Osteoblast (primary cell): ENCODE results near the gene PLXNA2. TPM values are rescaled to one million over a fixed set of nuclear protein-coding genes. Genes with fewer than 3 reads are reported as not detected.

Experiments used
- DNase-seq: peaks from one replicate; pipeline ENCODE4 v3.0.0; 2011; ENCODE audit warnings: low spot score, mixed read lengths; ENCODE audit not compliant: insufficient read length; ENCODE audit errors: missing footprints
- H2AFZ ChIP-seq: 2 replicates; pipeline ENCODE4 v1.6.0; 2011; ENCODE audit warnings: mild to moderate bottlenecking, low read length
- H3K27ac ChIP-seq: 2 replicates; pipeline ENCODE4 v1.5.1; 2011; ENCODE audit warnings: mild to moderate bottlenecking, low read depth, low read length, moderate library complexity
- H3K27me3 ChIP-seq: 2 replicates; pipeline ENCODE4 v1.6.0; 2012; ENCODE audit warnings: mild to moderate bottlenecking, control low read depth, inconsistent platforms, low read length, moderate library complexity; ENCODE audit not compliant: insufficient read depth
- H3K36me3 ChIP-seq: 2 replicates; pipeline ENCODE4 v1.5.1; 2011; ENCODE audit warnings: mild to moderate bottlenecking, low read length, control low read depth, moderate library complexity; ENCODE audit not compliant: insufficient read depth
- H3K4me1 ChIP-seq: 2 replicates; pipeline ENCODE4 v1.5.1; 2011; ENCODE audit warnings: mild to moderate bottlenecking, low read length, control low read depth, moderate library complexity; ENCODE audit not compliant: insufficient read depth
- H3K4me2 ChIP-seq: 2 replicates; pipeline ENCODE4 v1.6.0; 2011; ENCODE audit warnings: mild to moderate bottlenecking, low read length; ENCODE audit not compliant: insufficient read depth
- H3K4me3 ChIP-seq: fragments of 200-600 bp; sonication (generic); 3 replicates; pipeline ENCODE4 v1.5.1; 2012; ENCODE audit warnings: mild to moderate bottlenecking, low read length, inconsistent platforms; ENCODE audit not compliant: insufficient read depth
- H3K79me2 ChIP-seq: 2 replicates; pipeline ENCODE4 v1.6.0; 2012; ENCODE audit warnings: mild to moderate bottlenecking, low read length, control low read depth, inconsistent platforms; ENCODE audit not compliant: insufficient read depth
- H3K9me3 ChIP-seq: 2 replicates; pipeline ENCODE4 v1.5.1; 2011; ENCODE audit warnings: low read depth, low read length, control low read depth
- H4K20me1 ChIP-seq: 2 replicates; pipeline ENCODE4 v1.6.0; 2012; ENCODE audit warnings: mild to moderate bottlenecking, low read length, control low read depth; ENCODE audit not compliant: insufficient read depth
- CTCF ChIP-seq: IDR thresholded peaks from 2 replicates; pipeline ENCODE4 v1.5.1; 2011; ENCODE audit warnings: mild to moderate bottlenecking, low read depth, low read length, moderate library complexity; ENCODE audit errors: extremely low read depth
- total RNA-seq: library from RNA; depleted of rRNA; stranded (reverse); fragments of >200 nt; gene quantifications from 2 replicates; pipeline ENCODE4 v1.2.3, GENCODE V29; 2012

PLXNA2 gene
- total RNA-seq, 1 donor, result 3.3 TPM

GRCh38 chr1:208215393-208215792 is 28.8 kb downstream of the PLXNA2 start:
- no peaks in the 10 kb centered on the region for H3K36me3 ChIP-seq
- no peak overlapping the region for H2AFZ ChIP-seq
- no peaks in the 10 kb centered on the region for H4K20me1 ChIP-seq
- peaks cover 3% of the 10 kb centered on the region for H3K79me2 ChIP-seq
- no peaks in the 10 kb centered on the region for H3K9me3 ChIP-seq
- H3K27me3 ChIP-seq, result no peaks in the 10 kb centered on the region
- H3K27ac ChIP-seq, result no peak overlapping the region
- TF ChIP-seq CTCF, result no peak
- no peak overlapping the region for H3K4me3 ChIP-seq
- no peak overlapping the region for H3K4me2 ChIP-seq
- peaks cover 28% of the 10 kb centered on the region for H3K4me1 ChIP-seq
- no peak for DNase-seq

- H3K4me2 ChIP-seq, result no peak overlapping the region
- peaks cover 17% of the 10 kb centered on the region for H3K4me1 ChIP-seq
- H3K27ac ChIP-seq, result no peak overlapping the region
- H3K9me3 ChIP-seq, result no peaks in the 10 kb centered on the region
- H3K27me3 ChIP-seq, result no peaks in the 10 kb centered on the region
- TF ChIP-seq CTCF, result no peak
- no peaks in the 10 kb centered on the region for H4K20me1 ChIP-seq
- DNase-seq, result no peak
- H3K79me2 ChIP-seq, result no peaks in the 10 kb centered on the region
- no peak overlapping the region for H2AFZ ChIP-seq
- H3K36me3 ChIP-seq, result no peaks in the 10 kb centered on the region
- no peak overlapping the region for H3K4me3 ChIP-seq
These were observed 30.4 kb downstream of the PLXNA2 start for GRCh38 chr1:208213786-208214185.

GRCh38 chr1:208212893-208213292 is 31.3 kb downstream of the PLXNA2 start:
- Histone ChIP-seq H3K27ac (no peak overlapping the region), H4K20me1 (no peaks in the 10 kb centered on the region), H3K4me2 (no peak overlapping the region), H3K4me1 (peaks cover 22% of the 10 kb centered on the region), H2AFZ (no peak overlapping the region), H3K27me3 (no peaks in the 10 kb centered on the region), H3K9me3 (no peaks in the 10 kb centered on the region), H3K36me3 (no peaks in the 10 kb centered on the region), H3K79me2 (no peaks in the 10 kb centered on the region), H3K4me3 (no peak overlapping the region)
- no peak for DNase-seq
- no peak for TF ChIP-seq CTCF

DNA sequence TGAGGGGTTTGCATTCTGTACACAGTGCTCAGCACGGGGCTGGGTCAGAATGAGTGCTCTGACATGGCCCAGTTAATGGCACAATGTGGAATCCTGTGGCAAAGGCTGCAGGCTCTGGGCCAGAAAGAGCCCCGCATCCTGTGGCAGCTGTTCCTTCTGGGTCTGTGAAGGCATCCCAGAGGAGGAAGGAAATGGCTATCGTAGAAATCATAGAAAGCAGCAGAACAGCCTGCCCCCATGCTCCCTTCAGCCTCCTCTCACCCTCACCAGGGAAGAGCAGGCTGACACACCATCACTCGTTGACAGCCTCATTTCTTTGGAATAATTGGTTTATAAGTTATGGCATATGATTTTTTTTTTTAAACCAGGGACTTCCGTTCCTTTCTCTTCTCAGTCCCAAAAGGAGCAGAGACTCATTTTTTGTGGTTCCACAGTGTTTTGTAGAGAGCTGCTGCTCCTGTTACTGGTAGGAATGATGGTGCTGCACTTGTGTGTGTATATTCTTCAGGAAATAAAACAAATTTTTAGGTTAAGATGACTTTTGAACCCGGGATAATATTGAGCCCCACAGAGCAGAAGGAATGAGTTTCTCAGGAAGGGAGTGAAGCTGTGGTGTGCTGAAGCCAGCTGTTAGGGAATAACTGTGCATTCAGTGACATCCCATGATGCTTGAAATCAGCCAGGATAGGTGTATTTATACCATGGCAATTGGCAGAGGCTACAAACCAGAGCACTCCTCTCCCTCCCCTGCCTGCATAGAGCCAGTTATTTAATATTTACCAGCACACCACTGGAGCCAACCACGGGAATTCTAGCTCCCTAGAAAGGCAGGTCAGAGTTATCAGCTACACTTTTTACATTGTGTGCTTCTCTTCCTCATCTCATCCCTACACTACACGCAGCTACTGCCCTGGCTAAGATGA is 32.0 kb downstream of the PLXNA2 start:
- Histone ChIP-seq H3K4me2 (peak overlapping the region; percentile 77), H3K27ac (peak overlapping the region; percentile 63), H4K20me1 (no peaks in the 10 kb centered on the region), H2AFZ (peak overlapping the region; percentile 88), H3K4me1 (peaks cover 27% of the 10 kb centered on the region), H3K9me3 (no peaks in the 10 kb centered on the region), H3K27me3 (no peaks in the 10 kb centered on the region), H3K36me3 (no peaks in the 10 kb centered on the region), H3K79me2 (no peaks in the 10 kb centered on the region), H3K4me3 (peak overlapping the region; percentile 60)
- TF ChIP-seq CTCF, result no peak
- DNase-seq, result no peak
